GM06990 (cell line): ENCODE results near the gene PEDS1.

Source experiments
- DNase-seq: peaks from one replicate; pipeline ENCODE4 v3.0.0-alpha.2; 2011; ENCODE audit not compliant: insufficient read length; ENCODE audit errors: extremely low read depth
- H3K27me3 ChIP-seq: replicated peaks from 2 replicates; pipeline ENCODE4 v1.6.0; 2011; ENCODE audit warnings: low read length; ENCODE audit not compliant: control insufficient read depth, insufficient read depth
- H3K36me3 ChIP-seq: 2 replicates; pipeline ENCODE4 v1.5.1; 2011; ENCODE audit warnings: low read length; ENCODE audit not compliant: control insufficient read depth, insufficient read depth
- H3K4me3 ChIP-seq: replicated peaks from 2 replicates; pipeline ENCODE4 v1.5.1; 2011; ENCODE audit warnings: low read depth, mild to moderate bottlenecking, control low read depth, low read length
- TF ChIP-seq, protein P1 (sequence below): IDR thresholded peaks from 2 replicates; pipeline ENCODE4 v1.5.1; 2011; ENCODE audit warnings: low read length, control low read depth, mild to moderate bottlenecking, inconsistent platforms; ENCODE audit not compliant: insufficient read depth, poor library complexity, severe bottlenecking

Gene PEDS1

GRCh38 chr20:50153153-50153499, 397 bp downstream of the PEDS1 start:
- DNase-seq = no peak
- TF ChIP-seq, protein P1, sequence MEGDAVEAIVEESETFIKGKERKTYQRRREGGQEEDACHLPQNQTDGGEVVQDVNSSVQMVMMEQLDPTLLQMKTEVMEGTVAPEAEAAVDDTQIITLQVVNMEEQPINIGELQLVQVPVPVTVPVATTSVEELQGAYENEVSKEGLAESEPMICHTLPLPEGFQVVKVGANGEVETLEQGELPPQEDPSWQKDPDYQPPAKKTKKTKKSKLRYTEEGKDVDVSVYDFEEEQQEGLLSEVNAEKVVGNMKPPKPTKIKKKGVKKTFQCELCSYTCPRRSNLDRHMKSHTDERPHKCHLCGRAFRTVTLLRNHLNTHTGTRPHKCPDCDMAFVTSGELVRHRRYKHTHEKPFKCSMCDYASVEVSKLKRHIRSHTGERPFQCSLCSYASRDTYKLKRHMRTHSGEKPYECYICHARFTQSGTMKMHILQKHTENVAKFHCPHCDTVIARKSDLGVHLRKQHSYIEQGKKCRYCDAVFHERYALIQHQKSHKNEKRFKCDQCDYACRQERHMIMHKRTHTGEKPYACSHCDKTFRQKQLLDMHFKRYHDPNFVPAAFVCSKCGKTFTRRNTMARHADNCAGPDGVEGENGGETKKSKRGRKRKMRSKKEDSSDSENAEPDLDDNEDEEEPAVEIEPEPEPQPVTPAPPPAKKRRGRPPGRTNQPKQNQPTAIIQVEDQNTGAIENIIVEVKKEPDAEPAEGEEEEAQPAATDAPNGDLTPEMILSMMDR = no peak
- H3K4me3 ChIP-seq = peak overlapping the region; percentile 91
- peaks cover 5% of the 10 kb centered on the region for H3K36me3 ChIP-seq
- H3K27me3 ChIP-seq = no peaks in the 10 kb centered on the region

GRCh38 chr20:50152394-50153152, 950 bp downstream of the PEDS1 start:
- TF ChIP-seq, protein P1 = no peak
- Histone ChIP-seq H3K4me3 (peak overlapping the region; percentile 91), H3K27me3 (no peaks in the 10 kb centered on the region), H3K36me3 (peaks cover 5% of the 10 kb centered on the region)
- DNase-seq = no peak

GRCh38 chr20:50151034-50151743, 2.3 kb downstream of the PEDS1 start:
- TF ChIP-seq, protein P1 = no peak
- Histone ChIP-seq H3K4me3 (no peak overlapping the region), H3K27me3 (no peaks in the 10 kb centered on the region), H3K36me3 (peaks cover 5% of the 10 kb centered on the region)
- no peak for DNase-seq

- no peak for DNase-seq
- H3K4me3 ChIP-seq = no peak overlapping the region
- peaks cover 5% of the 10 kb centered on the region for H3K36me3 ChIP-seq
- no peaks in the 10 kb centered on the region for H3K27me3 ChIP-seq
- TF ChIP-seq, protein P1 = no peak
These were observed 3.9 kb downstream of the PEDS1 start for GRCh38 chr20:50149481-50150254.

DNA sequence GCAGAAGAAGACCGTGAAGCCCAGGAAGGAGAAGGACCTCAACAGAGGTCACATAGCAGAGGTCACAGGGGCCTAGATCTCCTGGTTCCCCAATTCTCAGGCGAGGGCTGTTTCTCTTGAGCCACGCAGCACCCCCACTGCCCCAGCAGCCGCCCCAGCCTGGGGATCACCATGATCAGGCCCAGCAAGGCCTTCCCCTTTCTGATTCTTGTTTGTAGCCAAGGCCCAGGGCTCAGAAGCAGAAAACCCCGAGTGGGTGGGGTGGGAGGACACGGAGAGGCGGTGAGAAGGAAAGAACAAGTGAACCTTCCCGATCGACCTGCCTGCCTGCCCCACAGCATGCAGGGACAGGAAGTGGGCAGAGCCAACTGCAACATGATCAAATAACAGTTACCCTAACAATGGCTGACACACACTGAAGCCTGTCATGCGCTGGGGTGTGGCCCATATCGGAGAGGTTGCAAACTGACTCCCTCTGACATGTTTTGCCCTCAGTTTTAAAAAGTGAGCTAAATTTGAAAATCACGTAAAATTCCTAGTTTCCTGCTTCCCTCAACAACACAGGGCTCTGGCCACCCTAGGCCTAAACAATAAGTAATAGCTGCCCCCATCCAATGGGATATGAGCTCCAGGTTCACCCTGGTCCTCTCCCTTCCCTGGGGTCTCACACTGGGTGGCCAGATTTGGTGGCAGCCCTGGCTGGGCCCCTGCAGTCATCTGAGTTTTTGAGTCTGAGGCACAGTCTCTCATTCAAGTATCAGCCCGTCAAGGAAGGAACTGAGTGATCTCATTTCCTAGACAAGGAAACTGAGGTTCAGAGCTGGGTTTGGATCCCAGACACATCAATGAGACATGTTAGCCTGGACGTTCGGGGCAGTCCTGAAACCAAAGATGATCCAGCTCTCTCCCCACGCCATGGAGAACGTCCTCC, 6.5 kb downstream of the PEDS1 start:
- Histone ChIP-seq H3K27me3 (no peaks in the 10 kb centered on the region), H3K4me3 (peak overlapping the region; percentile 14; the same call in 1 of the 2 replicates), H3K36me3 (peaks cover 15% of the 10 kb centered on the region)
- DNase-seq = peak; percentile 63
- TF ChIP-seq, protein P1 = no peak
